ENCODE results near the gene ADGRB3.
"Not testable (repeated sequence)": the region's sequence is repeated elsewhere in the genome, so short reads cannot be mapped to it uniquely, and the experiment has no call there.

The ADGRB3 gene

DNA sequence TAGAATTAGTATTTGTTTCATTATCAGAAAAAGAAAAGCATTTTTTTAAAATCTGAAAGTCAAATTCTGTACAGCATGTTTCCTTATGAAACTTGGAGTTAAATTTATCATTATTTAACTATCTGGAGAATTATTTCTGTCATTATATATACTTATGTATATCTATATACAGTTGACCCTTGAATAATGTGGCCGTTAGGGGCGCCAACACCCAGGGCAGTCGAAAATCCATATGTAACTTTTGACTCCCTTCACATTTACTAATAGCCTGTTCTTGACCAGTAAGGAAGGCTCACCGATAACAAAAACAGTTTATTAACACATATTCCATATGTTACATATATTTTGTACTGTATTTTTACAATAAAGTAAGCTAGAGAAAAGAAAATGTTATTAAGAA lies 341.2 kb downstream of the ADGRB3 start:
- Histone ChIP-seq H3K9me3 (ENCODE audit: low read depth, low read length) (no peaks in the 10 kb centered on the region), H3K36me3 (ENCODE audit: insufficient read depth, low read length) (no peaks in the 10 kb centered on the region), H3K27ac (no peak overlapping the region), H3K9ac (ENCODE audit: insufficient read length) (no peak overlapping the region), H3K4me3 (no peak overlapping the region)
- DNase-seq (ENCODE audit: low read depth, low spot score) = no peak
- TF ChIP-seq EZH2 (IDR thresholded peaks at IDR 0.05) (no peak), POLR2AphosphoS5 (IDR thresholded peaks at IDR 0.05; ENCODE audit: borderline replicate concordance, low read depth, low read length) (no peak), FOXP2 (optimal IDR thresholded peaks at IDR 0.05; ENCODE audit: control extremely low read depth, extremely low read length, insufficient read depth) (no peak)

DNA sequence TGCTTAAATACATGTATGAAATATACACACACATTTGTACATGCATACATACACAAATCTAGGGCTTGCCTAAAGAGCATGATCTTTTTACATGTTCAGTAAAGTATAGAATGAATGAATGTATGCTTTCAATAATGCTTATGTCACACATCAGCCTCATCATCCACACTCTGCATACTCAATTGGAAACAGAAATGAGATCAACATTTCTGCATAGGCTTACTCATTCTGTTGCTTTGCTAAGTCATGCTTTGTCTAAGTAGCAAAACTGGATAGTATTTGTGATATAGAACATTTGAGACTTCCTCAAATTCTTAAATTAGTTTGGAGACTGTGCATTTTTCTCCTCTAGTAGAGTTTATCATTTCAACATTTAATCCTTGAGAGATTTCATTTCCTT lies 343.3 kb downstream of the ADGRB3 start:
- no peak for DNase-seq (ENCODE audit: low read depth, low spot score)
- no peak for TF ChIP-seq EZH2 (IDR thresholded peaks at IDR 0.05)
- no peak for TF ChIP-seq FOXP2 (optimal IDR thresholded peaks at IDR 0.05; ENCODE audit: control extremely low read depth, extremely low read length, insufficient read depth)
- TF ChIP-seq POLR2AphosphoS5 (IDR thresholded peaks at IDR 0.05; ENCODE audit: borderline replicate concordance, low read depth, low read length) = no peak
- Histone ChIP-seq H3K9me3 (ENCODE audit: low read depth, low read length) (no peaks in the 10 kb centered on the region), H3K4me3 (no peak overlapping the region), H3K27ac (no peak overlapping the region), H3K9ac (ENCODE audit: insufficient read length) (no peak overlapping the region), H3K36me3 (ENCODE audit: insufficient read depth, low read length) (no peaks in the 10 kb centered on the region)

DNA sequence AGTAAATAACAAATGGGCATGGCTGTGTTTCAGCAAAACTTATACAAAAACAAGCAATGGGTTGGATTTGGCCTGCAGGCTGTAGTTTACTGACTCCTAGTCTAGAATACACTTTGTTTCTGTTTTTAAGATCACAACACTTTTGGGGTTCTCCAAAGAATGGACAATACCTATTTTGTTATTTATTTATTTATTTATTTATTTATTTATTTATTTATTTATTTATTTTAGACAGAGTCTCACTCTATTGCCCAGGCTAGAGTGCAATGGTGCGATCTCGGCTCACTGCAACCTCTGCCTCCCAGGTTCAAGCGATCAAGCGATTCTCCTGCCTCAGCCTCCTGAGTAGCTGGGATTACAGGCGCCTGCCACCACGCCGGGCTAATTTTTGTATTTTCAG lies 346.6 kb downstream of the ADGRB3 start:
- H3K9ac ChIP-seq (ENCODE audit: insufficient read length); H3K4me3 ChIP-seq; H3K9me3 ChIP-seq (ENCODE audit: low read depth, low read length); H3K36me3 ChIP-seq (ENCODE audit: insufficient read depth, low read length); H3K27ac ChIP-seq; DNase-seq (ENCODE audit: low read depth, low spot score): not testable (repeated sequence)

DNA sequence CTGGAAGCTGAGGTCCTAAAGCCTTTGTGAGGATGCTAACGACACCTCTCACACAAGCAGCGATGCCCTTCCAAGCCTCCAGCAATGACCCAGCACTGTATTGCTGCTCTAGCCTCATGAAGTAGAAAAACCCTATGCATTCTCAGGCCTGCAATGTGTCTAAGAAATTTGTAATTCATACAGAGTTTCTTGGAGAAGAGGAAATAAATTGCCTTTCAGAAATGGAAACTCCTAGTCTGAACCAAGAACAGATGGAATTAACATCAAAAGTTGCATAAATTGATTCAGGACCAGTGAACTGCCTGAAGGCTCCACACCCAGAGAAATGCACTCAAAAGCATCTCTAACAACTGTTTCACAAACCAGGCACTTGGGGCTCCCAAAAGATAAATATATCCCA lies 353.6 kb downstream of the ADGRB3 start:
- H3K27ac ChIP-seq = no peak overlapping the region
- no peaks in the 10 kb centered on the region for H3K36me3 ChIP-seq (ENCODE audit: insufficient read depth, low read length)
- H3K4me3 ChIP-seq = no peak overlapping the region
- H3K9ac ChIP-seq (ENCODE audit: insufficient read length) = no peak overlapping the region
- no peaks in the 10 kb centered on the region for H3K9me3 ChIP-seq (ENCODE audit: low read depth, low read length)
- no peak for DNase-seq (ENCODE audit: low read depth, low spot score)
- no peak for TF ChIP-seq FOXP2 (optimal IDR thresholded peaks at IDR 0.05; ENCODE audit: control extremely low read depth, extremely low read length, insufficient read depth)
- TF ChIP-seq EZH2 (IDR thresholded peaks at IDR 0.05) = no peak
- TF ChIP-seq POLR2AphosphoS5 (IDR thresholded peaks at IDR 0.05; ENCODE audit: borderline replicate concordance, low read depth, low read length) = no peak

DNA sequence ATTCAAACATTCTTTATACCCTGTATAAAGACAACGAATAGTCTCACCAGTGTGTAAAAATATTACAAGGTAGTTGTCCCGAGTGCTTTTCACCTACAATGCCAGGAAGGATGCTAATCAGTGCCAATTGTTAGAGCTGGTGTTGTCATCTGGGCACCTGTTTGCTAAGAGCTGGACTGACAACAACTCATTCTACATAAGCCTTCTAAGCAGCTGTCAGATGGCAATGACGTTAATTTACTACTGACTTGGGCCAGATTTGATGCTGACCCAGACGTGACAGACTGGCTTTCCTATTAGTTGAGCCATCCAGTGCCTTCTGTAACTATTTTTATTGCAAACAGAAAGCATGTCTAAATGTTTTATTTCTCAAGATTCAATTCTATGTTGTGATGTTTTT lies 355.2 kb downstream of the ADGRB3 start:
- no peak for DNase-seq (ENCODE audit: low read depth, low spot score)
- H3K9me3 ChIP-seq (ENCODE audit: low read depth, low read length) = no peaks in the 10 kb centered on the region
- H3K36me3 ChIP-seq (ENCODE audit: insufficient read depth, low read length) = no peaks in the 10 kb centered on the region
- no peak overlapping the region for H3K9ac ChIP-seq (ENCODE audit: insufficient read length)
- TF ChIP-seq EZH2 (IDR thresholded peaks at IDR 0.05) (no peak), POLR2AphosphoS5 (IDR thresholded peaks at IDR 0.05; ENCODE audit: borderline replicate concordance, low read depth, low read length) (no peak), FOXP2 (optimal IDR thresholded peaks at IDR 0.05; ENCODE audit: control extremely low read depth, extremely low read length, insufficient read depth) (no peak)
- H3K4me3 ChIP-seq = no peak overlapping the region
- H3K27ac ChIP-seq = no peak overlapping the region

DNA sequence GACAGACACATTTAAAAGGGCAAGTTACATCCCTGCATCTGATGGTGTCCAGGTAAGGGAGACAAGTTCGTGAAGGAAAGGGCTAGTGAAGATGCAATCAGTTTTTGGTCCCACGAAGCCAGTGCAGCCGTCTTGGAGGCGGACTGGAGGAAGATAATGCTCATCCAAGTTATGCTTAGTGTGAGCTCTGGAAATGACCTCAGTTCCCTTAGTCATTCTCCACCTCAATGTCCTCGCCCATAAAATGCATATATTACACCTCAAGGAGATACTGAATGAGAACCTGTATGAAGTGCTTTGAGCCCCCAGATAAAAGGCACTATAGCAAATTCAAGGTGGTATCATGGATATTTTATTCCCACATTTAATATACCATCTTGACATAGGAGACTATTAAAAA lies 358.8 kb downstream of the ADGRB3 start:
- Histone ChIP-seq H3K9ac (ENCODE audit: insufficient read length) (no peak overlapping the region), H3K27ac (no peak overlapping the region), H3K9me3 (ENCODE audit: low read depth, low read length) (no peaks in the 10 kb centered on the region), H3K4me3 (no peak overlapping the region), H3K36me3 (ENCODE audit: insufficient read depth, low read length) (no peaks in the 10 kb centered on the region)
- DNase-seq (ENCODE audit: low read depth, low spot score) = no peak
- TF ChIP-seq EZH2 (IDR thresholded peaks at IDR 0.05) (no peak), FOXP2 (optimal IDR thresholded peaks at IDR 0.05; ENCODE audit: control extremely low read depth, extremely low read length, insufficient read depth) (no peak), POLR2AphosphoS5 (IDR thresholded peaks at IDR 0.05; ENCODE audit: borderline replicate concordance, low read depth, low read length) (no peak)

DNA sequence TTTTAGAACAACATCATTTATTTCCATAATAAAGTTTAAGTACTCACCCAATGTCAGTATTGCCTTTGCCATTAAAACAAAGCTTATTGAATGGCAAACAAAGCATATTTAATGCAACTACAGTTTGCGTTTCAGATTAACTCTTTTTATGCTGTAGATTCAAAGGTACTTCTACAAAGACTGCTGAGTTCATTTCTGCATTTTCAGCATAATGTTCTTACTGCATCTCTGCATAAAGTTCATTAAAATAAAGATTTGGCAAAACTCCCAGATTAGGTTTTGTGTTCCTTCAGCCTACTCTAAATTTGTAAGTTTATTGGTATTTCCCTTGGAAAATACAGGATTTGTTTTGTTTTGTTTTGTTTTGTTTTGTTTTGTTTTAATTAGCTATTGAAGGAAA lies 359.4 kb downstream of the ADGRB3 start:
- no peaks in the 10 kb centered on the region for H3K9me3 ChIP-seq (ENCODE audit: low read depth, low read length)
- TF ChIP-seq POLR2AphosphoS5 (IDR thresholded peaks at IDR 0.05; ENCODE audit: borderline replicate concordance, low read depth, low read length) (peak; percentile 15; the same call in 1 of the 2 replicates), FOXP2 (optimal IDR thresholded peaks at IDR 0.05; ENCODE audit: control extremely low read depth, extremely low read length, insufficient read depth) (no peak)
- H3K36me3 ChIP-seq (ENCODE audit: insufficient read depth, low read length) = no peaks in the 10 kb centered on the region
- H3K27ac ChIP-seq = peak overlapping the region; percentile 73
- peak overlapping the region; percentile 61 for H3K4me3 ChIP-seq
- peak overlapping the region; percentile 0 for H3K9ac ChIP-seq (ENCODE audit: insufficient read length)
- DNase-seq (ENCODE audit: low read depth, low spot score) = peak; percentile 78

DNA sequence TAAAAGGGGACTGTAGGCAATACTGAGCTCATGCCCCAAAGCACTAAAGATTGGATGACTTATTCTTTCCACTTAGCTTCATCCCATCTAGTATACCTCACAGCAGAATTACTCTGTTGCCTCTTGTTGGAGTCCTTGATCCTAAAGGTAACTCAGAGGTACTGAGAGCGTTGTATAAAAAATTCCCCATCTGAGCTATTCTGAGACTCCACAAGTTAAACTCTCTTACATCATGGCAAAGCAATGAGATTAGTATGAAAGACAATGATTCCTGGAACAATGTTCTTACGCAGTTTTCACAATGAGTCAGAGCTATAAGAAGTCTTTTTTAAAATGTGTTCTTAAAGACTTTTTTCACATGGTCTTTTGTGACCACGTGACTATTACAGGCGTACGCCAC lies 370.1 kb downstream of the ADGRB3 start:
- no peak overlapping the region for H3K4me3 ChIP-seq
- no peaks in the 10 kb centered on the region for H3K36me3 ChIP-seq (ENCODE audit: insufficient read depth, low read length)
- no peak for DNase-seq (ENCODE audit: low read depth, low spot score)
- no peak overlapping the region for H3K27ac ChIP-seq
- H3K9me3 ChIP-seq (ENCODE audit: low read depth, low read length) = no peaks in the 10 kb centered on the region
- H3K9ac ChIP-seq (ENCODE audit: insufficient read length) = no peak overlapping the region
- no peak for TF ChIP-seq EZH2 (IDR thresholded peaks at IDR 0.05)
- TF ChIP-seq FOXP2 (optimal IDR thresholded peaks at IDR 0.05; ENCODE audit: control extremely low read depth, extremely low read length, insufficient read depth) = no peak
- no peak for TF ChIP-seq POLR2AphosphoS5 (IDR thresholded peaks at IDR 0.05; ENCODE audit: borderline replicate concordance, low read depth, low read length)

DNA sequence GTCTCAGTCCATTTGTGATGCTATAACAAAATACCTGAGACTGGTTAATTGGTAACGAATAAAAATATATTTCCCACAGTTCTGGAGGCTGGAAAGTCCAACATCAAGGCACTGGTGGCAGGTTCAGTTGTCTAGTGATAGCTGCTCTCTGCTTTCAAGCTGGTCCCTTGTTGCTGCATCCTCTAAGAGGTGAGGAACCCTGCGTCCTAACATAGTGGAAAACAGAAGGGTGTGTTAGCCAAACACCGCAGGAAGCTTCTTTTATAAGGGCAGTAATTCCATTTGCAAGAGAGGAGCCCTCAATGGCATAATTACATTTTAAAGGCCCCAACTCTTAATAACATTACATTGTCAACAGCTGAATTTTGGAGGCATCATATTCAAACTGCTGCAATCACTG lies 372.7 kb downstream of the ADGRB3 start:
- Histone ChIP-seq H3K27ac (no peak overlapping the region), H3K9me3 (ENCODE audit: low read depth, low read length) (no peaks in the 10 kb centered on the region), H3K9ac (ENCODE audit: insufficient read length) (no peak overlapping the region), H3K36me3 (ENCODE audit: insufficient read depth, low read length) (no peaks in the 10 kb centered on the region), H3K4me3 (no peak overlapping the region)
- DNase-seq (ENCODE audit: low read depth, low spot score) = no peak
- TF ChIP-seq EZH2 (IDR thresholded peaks at IDR 0.05) (no peak), FOXP2 (optimal IDR thresholded peaks at IDR 0.05; ENCODE audit: control extremely low read depth, extremely low read length, insufficient read depth) (no peak), POLR2AphosphoS5 (IDR thresholded peaks at IDR 0.05; ENCODE audit: borderline replicate concordance, low read depth, low read length) (no peak)

Measured in SK-N-MC (cell line).